Activated CD8-positive, alpha-beta T cell treated with anti-CD3 and anti-CD28 coated beads for 36 hours (primary cell): Measurements from ENCODE around the gene GPR82. TPM values are rescaled to one million over a fixed set of nuclear protein-coding genes. Genes with fewer than 3 reads are reported as not detected.
A peak's percentile ranks its signal among the peaks of the same experiment; 100 is the strongest.

ENCODE experiments used
- ATAC-seq: fragments of 200-7000 bp; cut with Tn5 transposase; one replicate; pipeline ENCODE4 v1.10.0; 2021; ENCODE audit warnings: mild to moderate bottlenecking, moderate library complexity
- CTCF ChIA-PET: fragments of 350-600 bp; sonication (Branson Sonifier 250); formaldehyde crosslinking; loops from one replicate; lab custom pipeline; 2021; ENCODE audit warnings: antibody characterized with exemption; lab: Charles Lee
- POLR2A ChIA-PET: fragments of 350-600 bp; sonication (Branson Sonifier 250); formaldehyde crosslinking; loops from one replicate; lab custom pipeline; 2021; ENCODE audit warnings: antibody characterized with exemption; lab: Charles Lee
- DNase-seq: peaks from one replicate; pipeline ENCODE4 v3.0.0-alpha.2; 2020
- H3K27ac Mint-ChIP-seq: one replicate; pipeline ENCODE4 v1.8.0; 2021; ENCODE audit warnings: mild to moderate bottlenecking, mixed read lengths
- H3K27me3 Mint-ChIP-seq: one replicate; pipeline ENCODE4 v1.8.0; 2021; ENCODE audit warnings: mixed read lengths
- H3K36me3 Mint-ChIP-seq: one replicate; pipeline ENCODE4 v1.8.0; 2021; ENCODE audit warnings: low read depth, mixed read lengths
- H3K4me1 Mint-ChIP-seq: one replicate; pipeline ENCODE4 v1.8.0; 2021; ENCODE audit warnings: low read depth, mixed read lengths
- H3K4me3 Mint-ChIP-seq: one replicate; pipeline ENCODE4 v1.8.0; 2021; ENCODE audit warnings: mild to moderate bottlenecking, moderate library complexity, mixed read lengths
- H3K9me3 Mint-ChIP-seq: one replicate; pipeline ENCODE4 v1.8.0; 2021; ENCODE audit warnings: mixed read lengths
- intact Hi-C: fragments of 100-400 bp; cut with micrococcal nuclease; formaldehyde crosslinking; loops from one replicate; pipeline ENCODE4 v1.10.0; 2022
- total RNA-seq, 2 experiments: library from RNA; stranded (reverse); gene quantifications; one replicate each; pipeline ENCODE4 v1.2.3, GENCODE V29; 2021
- TF ChIP-seq, protein P1 (sequence below): fragments of 200-600 bp; IDR thresholded peaks from one replicate; pipeline ENCODE4 v1.8.0; 2022; ENCODE audit warnings: antibody characterized with exemption, mild to moderate bottlenecking

The GPR82 gene
- total RNA-seq, 2 experiments from 2014 or later, result 0.11 to 0.38 TPM

DNA sequence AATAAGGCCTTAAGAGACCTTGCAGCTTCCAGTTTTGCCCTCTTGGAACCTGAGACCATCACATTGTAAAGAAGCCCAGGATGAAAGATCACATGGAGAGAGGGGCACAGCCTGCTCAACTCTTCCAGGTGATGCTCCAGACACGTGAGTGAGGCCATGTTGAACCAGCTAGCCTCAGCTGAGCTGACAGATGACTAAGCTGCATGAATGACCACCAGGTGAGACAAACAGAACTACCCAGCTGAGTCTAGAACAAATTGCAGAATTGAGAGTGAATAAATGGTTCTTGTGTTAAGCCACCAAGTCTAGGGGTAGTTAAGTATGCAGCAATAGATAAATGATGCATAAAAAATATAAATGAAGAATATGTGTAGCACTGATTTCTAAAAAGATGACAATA, 16.8 kb upstream of the GPR82 start:
- no peak for DNase-seq
- Mint-ChIP-seq H3K9me3 (no peaks in the 10 kb centered on the region), H3K27me3 (no peaks in the 10 kb centered on the region), H3K27ac (no peak overlapping the region), H3K4me3 (no peak overlapping the region), H3K36me3 (no peaks in the 10 kb centered on the region), H3K4me1 (peaks cover 62% of the 10 kb centered on the region)
- CTCF ChIA-PET, result interaction anchor here (1.1 kb wide), 1 partner anchor 13 kb away, joined by 3 read pairs; no protein-coding TSS in a partner anchor
- ATAC-seq, result no peak
- TF ChIP-seq, protein P1, sequence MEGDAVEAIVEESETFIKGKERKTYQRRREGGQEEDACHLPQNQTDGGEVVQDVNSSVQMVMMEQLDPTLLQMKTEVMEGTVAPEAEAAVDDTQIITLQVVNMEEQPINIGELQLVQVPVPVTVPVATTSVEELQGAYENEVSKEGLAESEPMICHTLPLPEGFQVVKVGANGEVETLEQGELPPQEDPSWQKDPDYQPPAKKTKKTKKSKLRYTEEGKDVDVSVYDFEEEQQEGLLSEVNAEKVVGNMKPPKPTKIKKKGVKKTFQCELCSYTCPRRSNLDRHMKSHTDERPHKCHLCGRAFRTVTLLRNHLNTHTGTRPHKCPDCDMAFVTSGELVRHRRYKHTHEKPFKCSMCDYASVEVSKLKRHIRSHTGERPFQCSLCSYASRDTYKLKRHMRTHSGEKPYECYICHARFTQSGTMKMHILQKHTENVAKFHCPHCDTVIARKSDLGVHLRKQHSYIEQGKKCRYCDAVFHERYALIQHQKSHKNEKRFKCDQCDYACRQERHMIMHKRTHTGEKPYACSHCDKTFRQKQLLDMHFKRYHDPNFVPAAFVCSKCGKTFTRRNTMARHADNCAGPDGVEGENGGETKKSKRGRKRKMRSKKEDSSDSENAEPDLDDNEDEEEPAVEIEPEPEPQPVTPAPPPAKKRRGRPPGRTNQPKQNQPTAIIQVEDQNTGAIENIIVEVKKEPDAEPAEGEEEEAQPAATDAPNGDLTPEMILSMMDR, result no peak
- intact Hi-C loops, result no loop called here
- POLR2A ChIA-PET, result no interaction called here

DNA sequence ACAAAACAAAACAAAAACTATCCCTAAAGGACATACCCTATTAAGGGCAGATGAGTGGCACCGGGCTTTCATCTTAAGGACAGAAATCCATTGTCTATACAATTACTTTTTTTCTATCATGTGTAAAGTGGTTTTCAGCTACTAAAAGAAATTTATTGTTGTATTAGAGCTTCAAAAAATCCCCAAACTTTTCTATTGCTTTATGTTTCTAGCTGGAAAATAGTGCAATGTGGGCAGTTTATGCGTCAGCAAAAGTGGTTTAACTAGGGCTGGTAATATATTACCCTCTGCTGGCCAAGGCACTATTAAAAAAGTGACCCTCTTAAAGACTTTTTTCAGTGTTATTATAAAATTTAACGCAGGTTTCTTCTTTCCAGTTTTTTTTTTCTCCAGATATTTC, 15.5 kb upstream of the GPR82 start:
- Mint-ChIP-seq H3K27ac (no peak overlapping the region), H3K4me1 (peaks cover 55% of the 10 kb centered on the region), H3K27me3 (no peaks in the 10 kb centered on the region), H3K9me3 (no peaks in the 10 kb centered on the region), H3K36me3 (no peaks in the 10 kb centered on the region), H3K4me3 (no peak overlapping the region)
- CTCF ChIA-PET, result no interaction called here
- ATAC-seq (no peak), DNase-seq (no peak)
- TF ChIP-seq, protein P1, result no peak
- intact Hi-C loops, result no loop called here
- POLR2A ChIA-PET, result interaction anchor here (1.1 kb wide), 1 partner anchor 93 kb away, joined by 4 read pairs; no protein-coding TSS in a partner anchor

DNA sequence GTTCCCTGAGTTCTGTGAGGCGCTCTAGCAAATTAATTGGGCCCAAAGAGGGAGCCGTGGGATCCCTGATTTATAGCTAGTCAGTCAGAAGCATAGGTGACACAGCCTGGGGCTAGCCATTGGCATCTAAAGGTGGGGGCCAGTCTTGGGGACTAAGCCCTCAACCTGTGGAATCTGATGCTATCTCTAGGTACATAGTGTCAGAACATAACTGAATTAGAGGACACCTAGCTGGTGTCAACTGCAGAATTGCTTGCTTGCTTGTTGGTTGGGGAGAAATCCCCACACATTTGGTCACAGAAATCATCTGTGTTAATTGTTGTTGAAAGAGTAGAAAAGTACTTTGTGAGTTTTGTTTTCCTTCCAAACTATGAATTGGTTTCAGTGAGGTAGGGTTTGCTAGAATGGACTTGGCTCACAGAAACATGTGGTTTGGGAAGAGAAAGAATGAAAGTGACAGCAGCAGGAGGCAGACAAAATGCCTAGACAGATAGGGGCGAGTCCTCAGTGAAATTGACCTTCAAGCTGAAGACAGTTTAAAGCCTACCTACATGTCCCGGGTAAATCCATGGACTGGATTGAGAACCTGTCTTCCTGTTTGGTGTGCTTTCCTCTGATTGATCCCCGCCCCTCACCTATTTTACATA, 12.8 kb upstream of the GPR82 start:
- H3K4me3 Mint-ChIP-seq, result no peak overlapping the region
- intact Hi-C loops, result no loop called here
- no peaks in the 10 kb centered on the region for H3K9me3 Mint-ChIP-seq
- H3K4me1 Mint-ChIP-seq, result peaks cover 34% of the 10 kb centered on the region
- ChIA-PET POLR2A (interaction anchor here (0.5 kb wide), 1 partner anchor 26 kb away, joined by 3 read pairs; no protein-coding TSS in a partner anchor), CTCF (no interaction called here)
- H3K27me3 Mint-ChIP-seq, result no peaks in the 10 kb centered on the region
- TF ChIP-seq, protein P1, result no peak
- H3K36me3 Mint-ChIP-seq, result no peaks in the 10 kb centered on the region
- peak; percentile 55 for ATAC-seq
- peak overlapping the region; percentile 9 for H3K27ac Mint-ChIP-seq
- DNase-seq, result no peak

DNA sequence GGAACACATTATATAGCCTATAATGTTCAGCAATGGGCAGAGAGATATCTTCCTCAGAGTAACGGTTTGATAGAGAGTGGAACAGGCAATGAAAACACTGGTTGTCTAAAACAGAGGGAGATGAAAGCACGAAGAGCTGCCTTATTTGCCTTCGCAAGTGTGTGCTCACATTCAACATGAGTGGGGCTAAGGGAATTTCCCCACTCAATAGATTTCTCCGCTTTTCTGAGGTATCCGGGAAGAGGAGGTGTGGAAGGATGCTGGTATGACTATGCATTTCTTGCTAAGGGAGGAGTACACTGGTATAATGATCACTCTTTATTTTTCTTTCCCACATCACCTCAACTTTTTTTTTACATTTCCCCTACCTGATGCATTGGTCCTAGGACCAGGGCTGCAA, 7.8 kb upstream of the GPR82 start:
- Mint-ChIP-seq H3K36me3 (peaks cover 27% of the 10 kb centered on the region), H3K27me3 (no peaks in the 10 kb centered on the region), H3K4me1 (peaks cover 33% of the 10 kb centered on the region), H3K9me3 (peaks cover 8% of the 10 kb centered on the region), H3K27ac (no peak overlapping the region), H3K4me3 (no peak overlapping the region)
- no peak for ATAC-seq
- no peak for DNase-seq
- intact Hi-C loops, result no loop called here
- TF ChIP-seq, protein P1, result no peak
- ChIA-PET CTCF (no interaction called here), POLR2A (no interaction called here)

DNA sequence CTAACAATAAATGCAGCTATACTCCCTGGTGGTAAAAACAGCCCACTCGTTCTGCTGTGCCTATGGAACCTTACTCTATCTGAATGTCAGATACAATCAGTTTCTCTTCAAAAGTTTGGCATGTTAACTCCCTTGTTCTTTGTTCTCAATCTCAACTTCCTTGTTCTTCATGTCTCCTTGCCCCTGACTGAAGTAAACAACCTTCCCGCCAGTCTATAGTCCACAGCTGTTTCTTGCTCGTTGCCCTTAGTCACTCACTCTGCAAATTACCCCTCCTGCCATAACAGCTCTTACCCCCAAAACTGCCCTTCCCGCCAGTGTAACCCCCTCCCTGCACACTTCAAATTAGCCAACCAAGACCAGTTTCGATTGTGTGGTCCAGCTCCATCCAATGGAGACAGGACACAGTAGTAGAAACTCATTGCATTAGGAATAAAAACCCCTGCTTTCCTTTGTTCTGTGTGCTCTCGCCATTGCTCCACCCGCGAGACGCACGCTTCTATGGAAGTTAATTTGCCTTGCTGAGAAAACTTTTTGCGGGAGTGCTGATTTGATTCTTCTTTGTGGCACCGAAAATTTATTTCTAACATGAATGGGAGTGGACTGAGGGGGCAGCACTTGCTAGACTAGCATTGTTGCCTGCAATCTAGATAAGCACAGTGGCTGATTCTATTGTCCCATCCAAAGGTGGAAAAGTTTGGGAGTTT, 7.1 kb upstream of the GPR82 start:
- H3K9me3 Mint-ChIP-seq, result peaks cover 8% of the 10 kb centered on the region
- intact Hi-C loops, result no loop called here
- no peaks in the 10 kb centered on the region for H3K27me3 Mint-ChIP-seq
- DNase-seq, result no peak
- POLR2A ChIA-PET, result no interaction called here
- H3K4me3 Mint-ChIP-seq, result no peak overlapping the region
- H3K27ac Mint-ChIP-seq, result no peak overlapping the region
- no peak for ATAC-seq
- CTCF ChIA-PET, result no interaction called here
- peaks cover 27% of the 10 kb centered on the region for H3K36me3 Mint-ChIP-seq
- TF ChIP-seq, protein P1, result no peak
- peaks cover 36% of the 10 kb centered on the region for H3K4me1 Mint-ChIP-seq
